Measurements from ENCODE around the gene DCAF11.
A peak's percentile ranks its signal among the peaks of the same experiment; 100 is the strongest.

DCAF11 gene

DNA sequence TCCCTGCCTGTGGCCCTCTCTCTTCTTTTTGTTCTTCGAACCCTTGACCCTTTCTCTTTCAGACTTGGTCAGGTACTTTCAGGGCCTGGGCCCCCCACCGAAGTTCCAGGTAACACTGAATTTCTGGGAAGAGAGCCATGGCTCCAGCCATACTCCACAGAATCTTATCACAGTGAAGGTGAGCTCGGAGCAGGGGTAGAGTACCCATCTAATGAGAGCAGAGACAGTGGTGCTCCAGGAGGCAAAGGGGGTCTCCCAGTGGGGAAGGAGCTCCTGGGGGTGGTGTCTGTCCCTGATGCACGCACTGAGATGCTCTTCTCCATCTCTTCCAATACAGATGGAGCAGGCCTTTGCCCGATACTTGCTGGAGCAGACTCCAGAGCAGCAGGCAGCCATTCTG is 51.2 kb downstream of the DCAF11 start:
- DNase-seq = no peak

DNA sequence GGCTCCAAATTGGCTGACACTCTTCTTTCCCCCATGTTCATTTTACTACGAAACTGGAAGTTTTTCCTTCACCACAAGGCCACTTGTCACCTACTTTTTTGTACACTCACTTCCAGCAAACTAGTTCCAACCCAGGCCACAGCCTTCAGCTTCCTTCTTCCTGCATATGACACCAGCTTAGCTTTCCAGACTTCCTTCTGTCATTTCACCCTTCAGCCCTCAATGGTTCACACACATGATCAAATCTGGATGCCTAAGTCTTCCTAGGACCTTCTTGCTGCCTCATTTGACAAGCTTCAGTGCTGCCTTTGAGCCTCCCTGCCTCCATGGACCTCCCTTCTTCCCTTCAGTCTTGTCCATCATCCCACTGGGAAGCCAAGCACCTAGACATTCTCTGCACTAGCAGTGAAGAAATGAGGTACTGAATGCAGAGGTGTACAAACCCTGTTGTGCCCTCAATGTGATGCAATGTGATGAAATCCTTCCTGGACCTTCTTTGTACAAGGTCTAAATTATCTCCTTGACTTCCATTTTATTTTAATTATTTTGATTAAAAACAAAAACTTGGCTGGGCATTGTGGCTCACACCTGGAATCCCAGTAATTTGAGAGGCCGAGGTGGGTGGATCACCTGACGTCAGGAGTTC is 53.0 kb downstream of the DCAF11 start:
- no peak for DNase-seq

DNA sequence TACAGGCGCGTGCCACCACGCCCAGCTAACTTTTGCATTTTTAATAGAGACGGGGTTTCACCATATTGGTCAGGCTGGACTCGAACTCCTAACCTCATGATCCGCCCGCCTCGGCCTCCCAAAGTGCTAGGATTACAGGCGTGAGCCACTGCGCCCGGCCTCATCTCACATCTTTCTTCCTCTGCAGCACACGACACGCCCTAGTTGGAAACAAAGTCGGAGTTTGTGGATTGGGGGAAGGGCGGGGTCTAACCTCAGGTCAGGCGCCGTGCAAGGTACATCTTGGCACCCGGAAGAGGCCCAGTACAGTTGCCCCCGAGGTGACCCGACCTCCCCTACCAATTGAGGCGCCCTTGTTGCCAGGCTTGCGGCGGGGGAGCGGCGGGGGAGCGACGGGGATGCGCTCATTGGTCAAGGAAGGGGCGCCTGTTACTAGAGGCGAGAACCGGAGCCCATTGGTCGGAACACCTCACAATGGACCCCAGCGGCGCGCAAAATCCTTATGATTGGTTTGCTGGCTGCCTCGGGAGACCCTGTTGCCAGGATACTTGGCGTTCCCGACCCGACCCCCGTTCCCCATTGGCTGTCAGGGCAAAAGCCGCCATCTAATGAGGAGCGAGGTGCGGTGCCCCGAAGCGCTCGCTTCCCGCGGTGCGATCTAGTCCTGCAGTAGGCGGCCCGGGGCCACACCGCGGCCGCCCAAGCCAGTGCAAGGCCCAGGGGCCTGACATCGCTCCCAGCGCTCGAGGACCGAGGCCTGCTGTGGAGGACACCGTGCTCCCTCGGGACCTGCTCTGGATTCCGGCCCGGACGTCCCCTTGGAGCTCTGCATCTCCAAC is 57.1 kb downstream of the DCAF11 start, which contains the start of gene REC8:
REC8 (plus strand) TSS at position 659 of the 839 bp plus-strand sequence. CDS start 473 bp downstream, outside the sequence.
- DNase-seq = peak; percentile 100

DNA sequence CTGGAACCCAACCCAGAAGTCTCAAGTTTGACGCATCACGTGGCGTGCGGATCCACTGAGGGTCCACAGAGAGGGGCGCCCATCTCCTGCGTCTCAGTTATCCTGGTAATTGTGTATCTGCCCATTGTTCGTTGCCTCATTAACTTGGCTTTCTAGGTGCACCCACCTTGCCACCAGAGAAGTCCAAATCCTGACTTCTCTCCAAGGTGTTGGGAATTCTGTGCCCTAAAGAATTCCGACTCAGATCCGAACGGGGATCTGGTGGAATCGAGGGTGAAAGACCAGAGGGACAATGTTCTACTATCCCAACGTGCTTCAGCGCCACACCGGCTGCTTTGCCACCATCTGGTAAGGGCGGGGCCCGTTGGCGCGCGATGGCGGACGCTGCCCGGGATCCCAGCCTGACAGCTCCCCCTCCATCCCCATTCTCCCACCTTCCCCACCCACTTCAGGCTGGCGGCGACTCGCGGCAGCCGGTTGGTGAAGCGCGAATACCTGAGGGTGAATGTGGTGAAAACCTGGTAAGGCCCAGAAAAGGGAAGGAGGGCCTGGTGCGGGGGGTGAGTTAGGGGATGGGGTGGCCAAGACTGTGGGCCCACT is 57.8 kb downstream of the DCAF11 start:
- DNase-seq = peak; percentile 48

DNA sequence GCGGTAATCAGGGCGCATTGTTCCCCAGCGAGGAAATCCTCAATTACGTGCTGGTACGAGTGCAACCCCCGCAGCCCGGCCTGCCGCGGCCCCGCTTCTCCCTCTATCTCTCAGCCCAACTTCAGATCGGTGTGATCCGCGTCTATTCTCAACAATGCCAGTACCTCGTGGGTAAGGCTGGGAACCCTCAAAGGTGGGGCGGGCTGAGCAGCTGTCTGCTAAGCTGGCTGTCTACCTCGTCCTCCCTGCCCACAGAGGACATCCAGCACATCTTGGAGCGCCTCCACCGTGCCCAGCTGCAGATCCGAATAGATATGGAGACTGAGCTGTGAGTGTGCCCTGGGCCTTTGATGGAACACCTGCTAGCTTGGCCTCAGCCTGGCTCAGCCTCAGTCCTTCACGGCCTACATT is 58.3 kb downstream of the DCAF11 start:
- DNase-seq = peak; percentile 36

All from DMS79 treated with DMSO at 0.1 percent for 48 hours (cell line).